ENCODE data around the gene FGF5. TPM values are rescaled to one million over a fixed set of nuclear protein-coding genes. Genes with fewer than 3 reads are reported as not detected.

FGF5 gene
- total RNA-seq, 1 donor from 2014 or later, result 2.1 TPM

DNA sequence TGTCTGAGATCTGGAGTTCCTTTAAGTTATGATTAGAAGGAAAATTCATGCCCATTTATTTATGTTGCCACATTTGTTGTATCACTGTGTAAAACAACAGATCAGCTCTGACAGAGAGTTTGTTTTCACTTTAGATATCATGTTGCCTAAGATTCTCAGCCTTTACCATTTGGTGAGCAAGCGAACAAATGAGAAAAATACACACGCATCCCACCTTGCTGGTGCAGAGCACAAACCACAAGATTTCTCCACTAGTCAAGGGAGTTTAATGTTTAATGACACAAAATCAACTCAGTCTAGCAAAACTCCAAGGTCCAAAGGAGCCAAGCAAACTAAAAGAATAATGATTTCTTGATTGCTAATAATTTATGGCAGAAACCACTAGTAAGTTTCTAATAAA, 27.7 kb downstream of the FGF5 start:
- peaks cover 1% of the 10 kb centered on the region for H3K27me3 Mint-ChIP-seq (ENCODE audit: low read depth, unreplicated experiment)
- no peaks in the 10 kb centered on the region for H4K20me1 ChIP-seq (ENCODE audit: insufficient read depth, low read length)
- no peak overlapping the region for H3K4me3 Mint-ChIP-seq (ENCODE audit: unreplicated experiment)
- FAIRE-seq (no peak), DNase-seq (ENCODE audit: low read depth) (no peak)
- H3K27ac ChIP-seq (ENCODE audit: low read depth, low read length), result no peak overlapping the region
- peaks cover 6% of the 10 kb centered on the region for H3K4me1 Mint-ChIP-seq (ENCODE audit: low read depth, unreplicated experiment)
- peaks cover 2% of the 10 kb centered on the region for H3K9me3 Mint-ChIP-seq (ENCODE audit: unreplicated experiment)
- TF ChIP-seq, protein P1, sequence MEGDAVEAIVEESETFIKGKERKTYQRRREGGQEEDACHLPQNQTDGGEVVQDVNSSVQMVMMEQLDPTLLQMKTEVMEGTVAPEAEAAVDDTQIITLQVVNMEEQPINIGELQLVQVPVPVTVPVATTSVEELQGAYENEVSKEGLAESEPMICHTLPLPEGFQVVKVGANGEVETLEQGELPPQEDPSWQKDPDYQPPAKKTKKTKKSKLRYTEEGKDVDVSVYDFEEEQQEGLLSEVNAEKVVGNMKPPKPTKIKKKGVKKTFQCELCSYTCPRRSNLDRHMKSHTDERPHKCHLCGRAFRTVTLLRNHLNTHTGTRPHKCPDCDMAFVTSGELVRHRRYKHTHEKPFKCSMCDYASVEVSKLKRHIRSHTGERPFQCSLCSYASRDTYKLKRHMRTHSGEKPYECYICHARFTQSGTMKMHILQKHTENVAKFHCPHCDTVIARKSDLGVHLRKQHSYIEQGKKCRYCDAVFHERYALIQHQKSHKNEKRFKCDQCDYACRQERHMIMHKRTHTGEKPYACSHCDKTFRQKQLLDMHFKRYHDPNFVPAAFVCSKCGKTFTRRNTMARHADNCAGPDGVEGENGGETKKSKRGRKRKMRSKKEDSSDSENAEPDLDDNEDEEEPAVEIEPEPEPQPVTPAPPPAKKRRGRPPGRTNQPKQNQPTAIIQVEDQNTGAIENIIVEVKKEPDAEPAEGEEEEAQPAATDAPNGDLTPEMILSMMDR (IDR thresholded peaks at IDR 0.05; ENCODE audit: insufficient read depth, low read depth, low read length), result no peak
- TF ChIP-seq EZH2 (IDR thresholded peaks at IDR 0.05; ENCODE audit: insufficient read depth, low read length), result no peak
- H3K36me3 Mint-ChIP-seq (ENCODE audit: low read depth, unreplicated experiment), result no peaks in the 10 kb centered on the region
- no peak overlapping the region for H3K27ac Mint-ChIP-seq (ENCODE audit: unreplicated experiment)
- peaks cover 4% of the 10 kb centered on the region for H3K4me1 ChIP-seq (ENCODE audit: insufficient read depth, low read length)
- H2AFZ ChIP-seq (ENCODE audit: low read depth, low read length), result no peak overlapping the region
- H3K36me3 ChIP-seq (ENCODE audit: insufficient read depth, low read length), result peaks cover 2% of the 10 kb centered on the region
- H3K4me3 ChIP-seq (ENCODE audit: insufficient read depth, low read depth, low read length), result no peak overlapping the region
- no peak overlapping the region for H3K4me2 ChIP-seq (ENCODE audit: low read length)
- H3K27me3 ChIP-seq (ENCODE audit: insufficient read depth, low read length), result no peaks in the 10 kb centered on the region
- H3K79me2 ChIP-seq (ENCODE audit: insufficient read depth, low read length), result no peaks in the 10 kb centered on the region
- H3K9ac ChIP-seq (ENCODE audit: low read length), result no peak overlapping the region
- no peaks in the 10 kb centered on the region for H3K9me3 ChIP-seq (ENCODE audit: insufficient read depth, low read depth, low read length)

DNA sequence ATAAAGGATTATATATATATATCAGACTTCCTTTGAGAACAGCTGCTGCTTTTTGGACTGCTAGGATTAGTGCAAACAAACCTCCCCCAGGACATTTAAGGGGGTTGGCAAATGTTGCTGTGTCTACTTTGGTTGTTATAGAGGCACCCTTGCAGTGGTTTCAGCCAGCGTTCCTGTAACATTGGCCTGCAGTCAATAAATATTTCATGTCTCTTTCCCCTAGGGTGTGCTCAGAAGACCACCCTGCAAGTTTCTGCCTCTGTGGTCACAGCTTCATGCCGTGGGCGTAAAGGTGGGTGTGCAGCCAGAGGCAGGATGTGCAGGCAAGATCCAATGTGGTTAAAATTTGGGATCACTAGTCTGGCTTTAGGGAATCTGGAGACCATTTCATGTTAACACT, 28.9 kb downstream of the FGF5 start:
- H3K9me3 Mint-ChIP-seq (ENCODE audit: unreplicated experiment), result peaks cover 2% of the 10 kb centered on the region
- DNase-seq (ENCODE audit: low read depth) (peak; percentile 21), FAIRE-seq (no peak)
- Histone ChIP-seq H3K4me3 (ENCODE audit: insufficient read depth, low read depth, low read length) (no peak overlapping the region), H3K9me3 (ENCODE audit: insufficient read depth, low read depth, low read length) (no peaks in the 10 kb centered on the region), H3K4me1 (ENCODE audit: insufficient read depth, low read length) (peaks cover 4% of the 10 kb centered on the region), H3K4me2 (ENCODE audit: low read length) (peak overlapping the region; percentile 19), H3K9ac (ENCODE audit: low read length) (no peak overlapping the region), H4K20me1 (ENCODE audit: insufficient read depth, low read length) (no peaks in the 10 kb centered on the region), H3K27ac (ENCODE audit: low read depth, low read length) (no peak overlapping the region), H3K27me3 (ENCODE audit: insufficient read depth, low read length) (no peaks in the 10 kb centered on the region), H2AFZ (ENCODE audit: low read depth, low read length) (no peak overlapping the region), H3K36me3 (ENCODE audit: insufficient read depth, low read length) (no peaks in the 10 kb centered on the region), H3K79me2 (ENCODE audit: insufficient read depth, low read length) (no peaks in the 10 kb centered on the region)
- peaks cover 6% of the 10 kb centered on the region for H3K4me1 Mint-ChIP-seq (ENCODE audit: low read depth, unreplicated experiment)
- H3K27ac Mint-ChIP-seq (ENCODE audit: unreplicated experiment), result no peak overlapping the region
- TF ChIP-seq EZH2 (IDR thresholded peaks at IDR 0.05; ENCODE audit: insufficient read depth, low read length), result no peak
- TF ChIP-seq, protein P1 (IDR thresholded peaks at IDR 0.05; ENCODE audit: insufficient read depth, low read depth, low read length), result no peak
- H3K4me3 Mint-ChIP-seq (ENCODE audit: unreplicated experiment), result no peak overlapping the region
- no peaks in the 10 kb centered on the region for H3K36me3 Mint-ChIP-seq (ENCODE audit: low read depth, unreplicated experiment)
- H3K27me3 Mint-ChIP-seq (ENCODE audit: low read depth, unreplicated experiment), result peaks cover 1% of the 10 kb centered on the region

DNA sequence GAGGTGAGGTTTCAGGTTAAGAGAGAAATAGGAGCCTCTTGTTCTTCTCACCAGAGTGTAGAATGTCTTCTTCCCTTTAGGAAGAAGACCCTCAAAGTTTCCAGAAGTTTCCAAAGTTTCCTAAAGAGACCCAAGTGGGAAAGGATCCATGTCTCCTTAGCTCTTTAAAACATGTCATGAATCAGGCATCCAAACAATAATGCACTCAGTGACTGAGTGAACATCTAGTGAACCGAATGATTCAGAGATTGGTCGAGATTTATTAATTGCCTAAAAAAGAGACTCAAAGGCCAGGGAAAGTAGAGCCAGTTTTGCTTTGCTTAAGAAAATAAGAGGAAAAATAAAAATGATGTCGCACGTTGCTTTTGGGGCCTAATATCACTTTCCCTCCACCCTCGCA, 29.4 kb downstream of the FGF5 start:
- Histone ChIP-seq H2AFZ (ENCODE audit: low read depth, low read length) (no peak overlapping the region), H3K36me3 (ENCODE audit: insufficient read depth, low read length) (no peaks in the 10 kb centered on the region), H3K9ac (ENCODE audit: low read length) (no peak overlapping the region), H3K9me3 (ENCODE audit: insufficient read depth, low read depth, low read length) (no peaks in the 10 kb centered on the region), H3K4me1 (ENCODE audit: insufficient read depth, low read length) (peaks cover 4% of the 10 kb centered on the region), H3K4me3 (ENCODE audit: insufficient read depth, low read depth, low read length) (no peak overlapping the region), H4K20me1 (ENCODE audit: insufficient read depth, low read length) (no peaks in the 10 kb centered on the region), H3K4me2 (ENCODE audit: low read length) (peak overlapping the region; percentile 19), H3K27ac (ENCODE audit: low read depth, low read length) (no peak overlapping the region), H3K79me2 (ENCODE audit: insufficient read depth, low read length) (no peaks in the 10 kb centered on the region), H3K27me3 (ENCODE audit: insufficient read depth, low read length) (no peaks in the 10 kb centered on the region)
- Mint-ChIP-seq H3K36me3 (ENCODE audit: low read depth, unreplicated experiment) (no peaks in the 10 kb centered on the region), H3K27me3 (ENCODE audit: low read depth, unreplicated experiment) (peaks cover 1% of the 10 kb centered on the region), H3K4me1 (ENCODE audit: low read depth, unreplicated experiment) (peaks cover 6% of the 10 kb centered on the region), H3K4me3 (ENCODE audit: unreplicated experiment) (no peak overlapping the region), H3K9me3 (ENCODE audit: unreplicated experiment) (peaks cover 2% of the 10 kb centered on the region), H3K27ac (ENCODE audit: unreplicated experiment) (no peak overlapping the region)
- DNase-seq (ENCODE audit: low read depth) (peak; percentile 65), FAIRE-seq (peak; percentile 63)
- no peak for TF ChIP-seq EZH2 (IDR thresholded peaks at IDR 0.05; ENCODE audit: insufficient read depth, low read length)
- TF ChIP-seq, protein P1 (IDR thresholded peaks at IDR 0.05; ENCODE audit: insufficient read depth, low read depth, low read length), result no peak

Data from astrocyte (in vitro differentiated cells and primary cell).